ENCODE measurements around the gene UBE2D2. TPM values are rescaled to one million over a fixed set of nuclear protein-coding genes. Genes with fewer than 3 reads are reported as not detected.

The UBE2D2 gene
- total RNA-seq, 6 donors from 2014 or later, result 61.8 to 106 (median 86.7) TPM

DNA sequence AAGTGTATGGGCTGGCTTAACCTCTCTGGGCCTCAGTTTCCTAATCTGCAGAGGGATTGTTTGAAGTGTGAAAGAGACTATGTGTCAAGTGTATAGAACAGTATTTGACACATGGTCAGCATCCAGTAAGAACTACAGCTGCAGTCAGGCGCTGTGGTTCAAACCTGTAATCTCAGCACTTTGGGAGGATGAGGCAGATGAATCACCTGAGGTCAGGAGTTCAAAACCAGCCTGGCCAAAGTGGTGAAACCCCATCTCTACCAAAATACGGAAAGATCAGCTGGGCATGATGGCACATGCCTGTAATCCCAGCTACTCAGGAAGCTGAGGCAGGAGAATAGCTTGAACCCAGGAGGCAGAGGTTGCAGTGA is 46.7 kb upstream of the UBE2D2 start:
- DNase-seq (no peak), ATAC-seq (ENCODE audit: low FRiP score in 2 of 2) (no peak)
- TF ChIP-seq CTCF (IDR thresholded peaks at IDR 0.05) (no peak), POLR2A (IDR thresholded peaks at IDR 0.05) (no peak), EP300 (IDR thresholded peaks at IDR 0.05) (no peak), POLR2AphosphoS5 (IDR thresholded peaks at IDR 0.05) (no peak)
- H3K27me3 ChIP-seq, result no peaks in the 10 kb centered on the region
- 86 to 100% methylated on average over 2 of the region's 2 CpGs for WGBS, 2 donors
- H3K4me3 ChIP-seq, result no peak overlapping the region
- H3K27ac ChIP-seq, result no peak overlapping the region
- no peaks in the 10 kb centered on the region for H3K36me3 ChIP-seq
- H3K4me1 ChIP-seq, result peaks cover 3 to 9% (median 5%) of the 10 kb centered on the region in 4 donors
- no peaks in the 10 kb centered on the region for H3K9me3 ChIP-seq

DNA sequence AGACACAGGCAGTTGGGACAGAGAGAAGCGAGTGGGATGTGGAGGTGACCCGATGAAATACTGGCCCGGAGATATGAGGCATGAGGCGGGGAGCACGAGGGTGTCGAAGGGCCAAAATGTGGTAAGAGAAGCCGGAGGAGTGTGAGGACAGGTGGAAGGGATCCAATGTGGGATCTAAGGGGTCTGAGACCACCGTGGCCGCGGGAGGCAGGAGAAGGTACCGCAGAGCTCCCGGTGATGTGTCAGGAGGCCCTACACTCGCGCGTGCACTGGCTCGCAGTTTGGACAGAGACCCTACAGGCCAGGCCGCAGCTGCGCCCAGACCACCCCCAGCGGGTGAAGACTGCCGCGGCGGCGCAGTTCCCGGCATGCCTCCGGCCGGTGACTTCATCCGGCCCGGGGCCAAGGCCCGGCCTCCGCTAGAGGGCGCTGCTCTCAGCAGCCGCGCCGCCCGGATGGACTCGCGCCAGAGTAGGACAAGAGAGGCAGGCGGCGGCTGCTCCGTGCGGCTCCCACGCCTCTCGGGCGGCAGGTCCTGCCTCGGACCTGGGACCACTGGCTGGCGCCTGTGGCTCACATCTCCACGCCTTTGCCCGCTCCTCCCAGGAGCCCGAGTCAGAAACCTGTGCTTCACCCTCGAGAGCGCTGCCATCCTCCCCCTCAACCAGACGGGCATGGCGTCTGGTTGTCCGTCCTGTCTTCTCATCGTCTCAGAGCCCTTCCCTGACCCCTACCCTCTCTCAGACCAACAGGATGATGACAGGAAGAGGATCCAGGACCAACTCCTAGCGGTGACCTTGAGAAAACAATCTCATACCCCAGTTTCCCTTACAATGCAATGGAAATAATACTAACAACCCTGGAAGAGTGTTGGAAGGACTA is 43.2 kb upstream of the UBE2D2 start:
- ATAC-seq (ENCODE audit: low FRiP score in 2 of 2) (peak; percentile 96 to 97), DNase-seq (peak; percentile 94 to 99)
- Histone ChIP-seq H3K27ac (peak overlapping the region; percentile 69 to 95 (median 88)), H3K27me3 (no peaks in the 10 kb centered on the region), H3K9me3 (no peaks in the 10 kb centered on the region), H3K4me3 (peak overlapping the region; percentile 45 to 59 (median 50)), H3K36me3 (no peaks in the 10 kb centered on the region), H3K4me1 (peaks cover 3 to 9% (median 5%) of the 10 kb centered on the region in 4 donors)
- WGBS, 2 donors, result 6 to 8% methylated on average over 34 to 43 of the region's 56 CpGs
- TF ChIP-seq POLR2A (IDR thresholded peaks at IDR 0.05) (peak in 2 of 4 donors; percentile 53 to 75), CTCF (IDR thresholded peaks at IDR 0.05) (peak; percentile 96 to 99 (median 99)), EP300 (IDR thresholded peaks at IDR 0.05) (peak in 2 of 4 donors; percentile 13 to 79), POLR2AphosphoS5 (IDR thresholded peaks at IDR 0.05) (peak; percentile 74 to 84)

- Histone ChIP-seq H3K36me3 (no peaks in the 10 kb centered on the region), H3K27me3 (no peaks in the 10 kb centered on the region), H3K4me1 (no peaks in the 10 kb centered on the region), H3K27ac (no peak overlapping the region), H3K9me3 (no peaks in the 10 kb centered on the region), H3K4me3 (no peak overlapping the region)
- DNase-seq (no peak), ATAC-seq (ENCODE audit: low FRiP score in 2 of 2) (no peak)
- no peak for TF ChIP-seq CTCF (IDR thresholded peaks at IDR 0.05)
- TF ChIP-seq EP300 (IDR thresholded peaks at IDR 0.05), result no peak
- no peak for TF ChIP-seq POLR2AphosphoS5 (IDR thresholded peaks at IDR 0.05)
- no peak for TF ChIP-seq POLR2A (IDR thresholded peaks at IDR 0.05)
- WGBS, 2 donors, result 82 to 83% methylated on average over 8 to 10 of the region's 10 CpGs
Measured at GRCh38 chr5:139523635-139524445, 37.3 kb upstream of the UBE2D2 start.

GRCh38 chr5:139524446-139524845 is 36.7 kb upstream of the UBE2D2 start:
- ATAC-seq (ENCODE audit: low FRiP score in 2 of 2) (no peak), DNase-seq (no peak)
- H3K36me3 ChIP-seq, result no peaks in the 10 kb centered on the region
- no peak overlapping the region for H3K4me3 ChIP-seq
- no peaks in the 10 kb centered on the region for H3K4me1 ChIP-seq
- TF ChIP-seq POLR2A (IDR thresholded peaks at IDR 0.05), result no peak
- TF ChIP-seq CTCF (IDR thresholded peaks at IDR 0.05), result no peak
- no peak for TF ChIP-seq EP300 (IDR thresholded peaks at IDR 0.05)
- TF ChIP-seq POLR2AphosphoS5 (IDR thresholded peaks at IDR 0.05), result no peak
- H3K27me3 ChIP-seq, result no peaks in the 10 kb centered on the region
- 96 to 97% methylated on average over 3 to 4 of the region's 4 CpGs for WGBS, 2 donors
- H3K27ac ChIP-seq, result no peak overlapping the region
- no peaks in the 10 kb centered on the region for H3K9me3 ChIP-seq

Measured in upper lobe of left lung (tissue), 6 donors.